NCI-H1092 (cell line): ENCODE data around the gene TUBB2A.
A peak's percentile ranks its signal among the peaks of the same experiment; 100 is the strongest.

Source experiments
- DNase-seq: peaks from one replicate; lab custom pipeline; 2025; lab: John Stamatoyannopoulos, UW

The TUBB2A gene

GRCh38 chr6:3118353-3119039, 38.8 kb downstream of the TUBB2A start, which contains the start of gene BPHL:
Gene BPHL, plus strand, starts transcription at chr6:3118711. Its CDS starts 30 bp downstream, at chr6:3118741.
- peak; percentile 61 for DNase-seq

GRCh38 chr6:3117912-3118352, 39.4 kb downstream of the TUBB2A start:
- no peak for DNase-seq

- DNase-seq = no peak
Measured at GRCh38 chr6:3114377-3114776, 43.0 kb downstream of the TUBB2A start.

- DNase-seq = no peak
Measured at GRCh38 chr6:3109761-3110160, 47.6 kb downstream of the TUBB2A start.

GRCh38 chr6:3108746-3109414, 48.5 kb downstream of the TUBB2A start:
- DNase-seq = no peak
